Activated CD8-positive, alpha-beta T cell treated with anti-CD3 and anti-CD28 coated beads for 36 hours (primary cell): Measurements from ENCODE around the gene SNAP23. TPM values are rescaled to one million over a fixed set of nuclear protein-coding genes. Genes with fewer than 3 reads are reported as not detected.

Experiments used
- ATAC-seq: fragments of 200-7000 bp; cut with Tn5 transposase; one replicate; pipeline ENCODE4 v1.10.0; 2021; ENCODE audit warnings: mild to moderate bottlenecking, moderate library complexity
- CTCF ChIA-PET: fragments of 350-600 bp; sonication (Branson Sonifier 250); formaldehyde crosslinking; loops from one replicate; lab custom pipeline; 2021; ENCODE audit warnings: antibody characterized with exemption; lab: Charles Lee
- POLR2A ChIA-PET: fragments of 350-600 bp; sonication (Branson Sonifier 250); formaldehyde crosslinking; loops from one replicate; lab custom pipeline; 2021; ENCODE audit warnings: antibody characterized with exemption; lab: Charles Lee
- DNase-seq: peaks from one replicate; pipeline ENCODE4 v3.0.0-alpha.2; 2020
- H3K27ac Mint-ChIP-seq: one replicate; pipeline ENCODE4 v1.8.0; 2021; ENCODE audit warnings: mild to moderate bottlenecking, mixed read lengths
- H3K27me3 Mint-ChIP-seq: one replicate; pipeline ENCODE4 v1.8.0; 2021; ENCODE audit warnings: mixed read lengths
- H3K36me3 Mint-ChIP-seq: one replicate; pipeline ENCODE4 v1.8.0; 2021; ENCODE audit warnings: low read depth, mixed read lengths
- H3K4me1 Mint-ChIP-seq: one replicate; pipeline ENCODE4 v1.8.0; 2021; ENCODE audit warnings: low read depth, mixed read lengths
- H3K4me3 Mint-ChIP-seq: one replicate; pipeline ENCODE4 v1.8.0; 2021; ENCODE audit warnings: mild to moderate bottlenecking, moderate library complexity, mixed read lengths
- H3K9me3 Mint-ChIP-seq: one replicate; pipeline ENCODE4 v1.8.0; 2021; ENCODE audit warnings: mixed read lengths
- CTCF ChIP-seq: fragments of 200-600 bp; IDR thresholded peaks from one replicate; pipeline ENCODE4 v1.8.0; 2022; ENCODE audit warnings: antibody characterized with exemption, mild to moderate bottlenecking
- intact Hi-C: fragments of 100-400 bp; cut with micrococcal nuclease; formaldehyde crosslinking; loops from one replicate; pipeline ENCODE4 v1.10.0; 2022
- total RNA-seq, 2 experiments: library from RNA; stranded (reverse); gene quantifications; one replicate each; pipeline ENCODE4 v1.2.3, GENCODE V29; 2021

Gene SNAP23
- total RNA-seq, 2 experiments from 2014 or later = 31.2 to 33.1 TPM

GRCh38 chr15:42494998-42495360, 455 bp upstream of the SNAP23 start:
- Mint-ChIP-seq H3K36me3 (peaks cover 2% of the 10 kb centered on the region), H3K27ac (peak overlapping the region; percentile 90), H3K4me3 (peak overlapping the region; percentile 90), H3K9me3 (no peaks in the 10 kb centered on the region), H3K4me1 (peaks cover 56% of the 10 kb centered on the region), H3K27me3 (no peaks in the 10 kb centered on the region)
- CTCF ChIA-PET = interaction anchor here (0.7 to 1.4 kb wide), 2 partner anchors 23 to 34 kb away, joined by 3 to 4 read pairs; no protein-coding TSS in a partner anchor
- TF ChIP-seq CTCF = no peak
- ATAC-seq (no peak), DNase-seq (no peak)
- POLR2A ChIA-PET = interaction anchor here (0.5 kb wide), 1 partner anchor 1015 kb away, joined by 3 read pairs; no protein-coding TSS in a partner anchor
- intact Hi-C loops = no loop called here

GRCh38 chr15:42498212-42499068, 3.0 kb downstream of the SNAP23 start:
- ATAC-seq (no peak), DNase-seq (no peak)
- POLR2A ChIA-PET = interaction anchor here (1.5 kb wide), 1 partner anchor 15 kb away, joined by 3 read pairs; no protein-coding TSS in a partner anchor
- CTCF ChIA-PET = interaction anchor here (2.2 kb wide), 1 partner anchor 8 kb away, joined by 7 read pairs; the partner anchor contains the start of gene ZNF106
- H3K36me3 Mint-ChIP-seq = no peaks in the 10 kb centered on the region
- no peaks in the 10 kb centered on the region for H3K9me3 Mint-ChIP-seq
- TF ChIP-seq CTCF = no peak
- H3K4me3 Mint-ChIP-seq = no peak overlapping the region
- H3K27me3 Mint-ChIP-seq = no peaks in the 10 kb centered on the region
- no peak overlapping the region for H3K27ac Mint-ChIP-seq
- intact Hi-C loops = no loop called here
- H3K4me1 Mint-ChIP-seq = peaks cover 58% of the 10 kb centered on the region

DNA sequence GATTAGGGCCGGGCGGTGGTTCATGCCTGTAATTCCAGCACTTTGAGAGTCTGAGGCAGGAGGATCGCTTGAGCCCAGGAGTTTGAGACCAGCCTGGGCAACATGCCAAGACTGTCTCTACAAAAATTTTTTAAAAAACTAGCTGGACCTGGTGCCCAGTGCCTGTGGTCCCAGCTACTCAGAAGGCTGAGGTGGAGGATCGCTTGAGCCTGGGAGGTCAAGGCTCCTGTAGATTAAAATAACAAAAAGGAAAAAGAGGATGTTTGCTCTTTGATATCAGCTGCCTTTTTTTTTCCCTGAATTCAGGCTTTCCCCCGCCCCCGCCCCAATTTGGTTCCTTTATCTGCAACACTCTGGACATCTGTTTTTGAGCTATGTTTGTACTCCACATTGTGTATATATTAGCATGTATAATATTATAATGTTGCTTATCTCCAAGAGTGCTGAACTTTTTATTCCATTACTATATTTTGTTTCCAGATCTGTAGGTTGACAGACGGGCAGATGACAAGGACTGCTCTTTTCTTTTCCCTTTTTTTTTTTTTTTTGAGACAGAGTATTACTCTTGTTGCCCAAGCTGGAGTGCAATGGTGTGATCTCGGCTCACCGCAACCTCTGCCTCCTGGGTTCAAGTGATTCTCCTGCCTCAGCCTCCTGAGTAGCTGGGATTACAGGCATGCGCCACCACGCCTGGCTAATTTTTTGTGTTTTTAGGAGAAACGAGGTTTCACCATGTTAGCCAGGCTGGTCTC, 4.6 kb downstream of the SNAP23 start:
- POLR2A ChIA-PET = interaction anchor here (1.0 kb wide), 1 partner anchor 9 kb away, joined by 4 read pairs; the partner anchor contains the start of gene ZNF106
- Mint-ChIP-seq H3K27ac (no peak overlapping the region), H3K4me1 (peaks cover 47% of the 10 kb centered on the region)

DNA sequence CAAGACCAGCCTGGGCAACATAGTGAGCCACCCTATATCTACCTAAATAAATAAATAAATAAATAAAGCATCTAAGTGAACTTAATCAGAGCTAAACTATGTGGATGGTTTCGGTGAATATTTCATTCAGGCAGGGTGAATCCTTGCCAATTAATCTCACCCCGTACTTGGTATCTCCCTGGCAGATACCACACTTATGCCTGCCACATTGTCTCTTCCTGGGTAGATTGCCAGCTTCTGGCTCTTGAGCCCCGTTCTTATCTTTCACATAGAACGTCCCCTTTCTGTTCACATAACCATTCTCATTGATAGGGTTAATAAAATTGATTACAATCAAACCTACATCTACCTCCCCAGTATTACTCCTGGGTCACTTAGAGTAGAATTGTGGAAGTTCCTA, 7.0 kb downstream of the SNAP23 start:
- Mint-ChIP-seq H3K9me3 (no peaks in the 10 kb centered on the region), H3K36me3 (no peaks in the 10 kb centered on the region), H3K27ac (no peak overlapping the region), H3K27me3 (no peaks in the 10 kb centered on the region), H3K4me3 (no peak overlapping the region), H3K4me1 (peaks cover 34% of the 10 kb centered on the region)
- DNase-seq (no peak), ATAC-seq (no peak)
- CTCF ChIA-PET = no interaction called here
- intact Hi-C loops = loop anchor here (10.0 kb wide), 1 partner anchor 342 kb away; no protein-coding TSS in a partner anchor
- no peak for TF ChIP-seq CTCF
- POLR2A ChIA-PET = interaction anchor here (1.4 to 3.0 kb wide), 2 partner anchors 12 to 16 kb away, joined by 5 to 10 read pairs; partner anchors contain the start of gene ZNF106

More for the DNA sequence above, 4.6 kb downstream of the SNAP23 start:
- ATAC-seq (no peak), DNase-seq (no peak)
- H3K36me3 Mint-ChIP-seq = no peaks in the 10 kb centered on the region
- H3K4me3 Mint-ChIP-seq = no peak overlapping the region
- no peaks in the 10 kb centered on the region for H3K9me3 Mint-ChIP-seq
- TF ChIP-seq CTCF = no peak
- no peaks in the 10 kb centered on the region for H3K27me3 Mint-ChIP-seq
- intact Hi-C loops = loop anchor here (10.0 kb wide), 1 partner anchor 345 kb away; no protein-coding TSS in a partner anchor
- CTCF ChIA-PET = interaction anchor here (0.8 to 2.2 kb wide), 2 partner anchors 10 to 52 kb away, joined by 3 to 7 read pairs; partner anchors contain the start of gene ZNF106
